GM10266 (cell line): Measurements from ENCODE around the gene IGFL2.

ENCODE experiments used
- DNase-seq: peaks from one replicate; pipeline ENCODE4 v3.0.0; 2012; ENCODE audit errors: extremely low spot score
- TF ChIP-seq, protein P1 (sequence below): IDR thresholded peaks from 2 replicates; pipeline ENCODE4 v1.5.1; 2012; ENCODE audit warnings: mild to moderate bottlenecking, low read depth; ENCODE audit not compliant: control insufficient read depth, insufficient read depth; ENCODE audit errors: missing control alignments

Gene IGFL2

DNA sequence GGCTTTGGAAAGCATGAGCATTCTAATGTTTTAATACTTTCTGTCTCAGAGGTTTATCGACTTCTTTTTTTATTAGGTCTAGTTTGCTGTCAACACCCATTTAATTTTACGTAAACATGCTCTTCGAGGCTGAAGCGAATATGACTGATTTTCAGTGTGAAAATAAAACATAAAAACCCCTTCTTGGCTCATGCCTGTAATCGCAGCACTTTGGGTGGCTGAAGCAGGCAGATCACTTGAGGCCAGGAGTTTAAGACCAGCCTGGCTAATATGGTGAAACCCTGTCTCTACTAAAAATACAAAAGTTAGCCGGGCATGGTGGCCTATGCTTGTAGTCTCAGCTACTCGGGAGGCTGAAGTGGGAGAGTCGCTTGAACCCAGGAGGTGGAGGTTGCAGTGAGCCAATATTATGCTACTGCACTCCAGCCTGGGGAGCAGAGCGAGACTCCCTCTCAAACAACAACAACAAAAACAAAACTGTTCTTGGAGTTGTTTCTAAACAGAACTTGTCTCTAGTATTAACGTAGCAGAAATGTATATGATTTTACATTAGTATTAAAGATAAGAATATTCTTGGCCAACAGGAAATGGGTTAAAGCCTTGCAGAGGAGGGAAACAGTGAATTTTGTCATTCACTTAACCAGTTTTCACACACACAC lies 16.4 kb upstream of the IGFL2 start:
- TF ChIP-seq, protein P1, sequence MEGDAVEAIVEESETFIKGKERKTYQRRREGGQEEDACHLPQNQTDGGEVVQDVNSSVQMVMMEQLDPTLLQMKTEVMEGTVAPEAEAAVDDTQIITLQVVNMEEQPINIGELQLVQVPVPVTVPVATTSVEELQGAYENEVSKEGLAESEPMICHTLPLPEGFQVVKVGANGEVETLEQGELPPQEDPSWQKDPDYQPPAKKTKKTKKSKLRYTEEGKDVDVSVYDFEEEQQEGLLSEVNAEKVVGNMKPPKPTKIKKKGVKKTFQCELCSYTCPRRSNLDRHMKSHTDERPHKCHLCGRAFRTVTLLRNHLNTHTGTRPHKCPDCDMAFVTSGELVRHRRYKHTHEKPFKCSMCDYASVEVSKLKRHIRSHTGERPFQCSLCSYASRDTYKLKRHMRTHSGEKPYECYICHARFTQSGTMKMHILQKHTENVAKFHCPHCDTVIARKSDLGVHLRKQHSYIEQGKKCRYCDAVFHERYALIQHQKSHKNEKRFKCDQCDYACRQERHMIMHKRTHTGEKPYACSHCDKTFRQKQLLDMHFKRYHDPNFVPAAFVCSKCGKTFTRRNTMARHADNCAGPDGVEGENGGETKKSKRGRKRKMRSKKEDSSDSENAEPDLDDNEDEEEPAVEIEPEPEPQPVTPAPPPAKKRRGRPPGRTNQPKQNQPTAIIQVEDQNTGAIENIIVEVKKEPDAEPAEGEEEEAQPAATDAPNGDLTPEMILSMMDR, result no peak
- no peak for DNase-seq

DNA sequence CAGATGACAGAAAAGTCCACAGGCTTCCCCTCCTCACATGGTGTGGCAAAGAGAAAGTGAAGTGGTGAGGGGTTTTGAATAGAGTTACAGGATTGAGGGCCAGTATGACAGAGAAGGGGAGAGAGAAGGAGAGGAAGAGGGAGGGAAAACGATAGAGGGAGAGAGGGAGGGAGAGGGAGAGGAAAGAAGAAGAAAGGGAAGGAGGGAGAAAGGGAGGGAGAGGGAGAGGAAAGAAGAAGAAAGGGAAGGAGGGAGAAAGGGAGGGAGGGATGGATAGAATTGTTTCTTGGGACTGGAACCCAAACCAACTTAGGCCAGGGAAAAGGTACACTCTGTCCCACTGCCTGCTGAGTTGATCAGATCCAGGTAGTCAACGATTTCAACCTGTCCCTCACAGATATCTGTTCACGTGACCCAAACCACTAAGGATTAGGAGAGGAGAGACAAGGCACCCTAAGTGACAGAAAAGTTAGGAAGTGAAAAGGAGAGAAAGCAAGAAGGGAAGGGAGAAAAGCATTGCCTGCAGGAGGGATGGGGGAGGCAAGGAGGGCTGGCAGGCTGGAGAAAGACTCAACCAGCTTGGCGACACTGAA lies 15.4 kb upstream of the IGFL2 start:
- DNase-seq, result no peak
- TF ChIP-seq, protein P1, result no peak

GRCh38 chr19:46133101-46133627 lies 14.9 kb upstream of the IGFL2 start:
- no peak for DNase-seq
- TF ChIP-seq, protein P1, result no peak

DNA sequence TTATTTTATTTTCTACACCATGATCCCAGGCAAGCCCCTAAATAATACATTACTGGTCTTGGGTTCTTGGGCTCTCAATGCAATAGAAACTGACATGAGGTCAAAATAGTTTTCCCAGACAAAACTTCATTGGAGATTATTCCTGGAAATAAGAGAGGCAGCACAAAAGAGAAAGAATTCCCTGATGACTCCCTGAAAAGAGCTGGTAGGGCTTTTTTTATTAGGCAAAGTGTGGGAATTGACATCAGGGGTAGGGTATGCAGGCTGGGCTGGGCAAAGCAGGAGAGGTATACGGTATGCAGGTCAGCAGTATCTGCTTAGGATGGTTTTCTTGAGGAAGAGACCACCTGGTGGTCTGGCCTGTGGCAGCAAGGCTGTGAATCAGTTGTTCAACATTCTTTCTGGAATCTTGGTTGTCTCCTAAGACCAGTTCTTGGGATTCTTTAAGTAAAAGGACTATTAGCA lies 14.2 kb upstream of the IGFL2 start:
- DNase-seq, result no peak
- TF ChIP-seq, protein P1, result no peak

- TF ChIP-seq, protein P1, result no peak
- no peak for DNase-seq
Observed at GRCh38 chr19:46134527-46134926, 13.5 kb upstream of the IGFL2 start.

GRCh38 chr19:46137915-46138473 lies 10.0 kb upstream of the IGFL2 start:
- TF ChIP-seq, protein P1, result no peak

GRCh38 chr19:46141421-46141820 lies 6.6 kb upstream of the IGFL2 start:
- TF ChIP-seq, protein P1, result no peak
- no peak for DNase-seq

More at GRCh38 chr19:46137915-46138473, 10.0 kb upstream of the IGFL2 start:
- no peak for DNase-seq
